Peyer's patch (tissue), 4 donors: Measurements from ENCODE around the gene RCSD1.

ENCODE experiments used
- POLR2A ChIP-seq, 2 donors: fragments of 450-650 bp; IDR thresholded peaks; one replicate each; pipeline ENCODE4 v1.5.1; 2017; ENCODE audit warnings: antibody characterized with exemption in 2 of 2, mild to moderate bottlenecking in 2 of 2, moderate library complexity in 2 of 2
- TF ChIP-seq, protein P1 (sequence below), 6 experiments: fragments of 450-650 bp in 4 of 6; fragments of 200-600 bp in 2 of 6; sonication (generic) in 1 of 6; IDR thresholded peaks; one replicate each; pipeline ENCODE4 v1.5.1; 2017 to 2019; ENCODE audit warnings: antibody characterized with exemption in 6 of 6, mild to moderate bottlenecking in 3 of 6, moderate library complexity in 1 of 6

DNA sequence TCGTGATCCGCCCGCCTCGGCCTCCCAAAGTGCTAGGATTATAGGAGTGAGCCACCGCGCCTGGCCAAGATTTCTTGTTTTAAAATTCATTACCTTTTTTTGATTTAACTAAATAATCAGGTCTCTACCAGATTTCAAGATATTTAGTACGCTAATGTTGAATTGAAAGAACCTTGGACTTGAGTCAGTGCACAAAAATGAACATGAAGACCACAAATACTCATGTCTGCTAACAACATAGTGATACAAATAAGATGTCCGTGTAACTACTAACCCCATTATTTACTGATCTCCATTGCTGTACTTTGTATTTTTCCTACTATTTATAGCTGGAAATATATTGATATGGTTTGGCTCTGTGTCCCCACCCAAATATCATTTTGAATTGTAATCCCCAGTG, 108.1 kb downstream of the RCSD1 start:
- TF ChIP-seq, protein P1, sequence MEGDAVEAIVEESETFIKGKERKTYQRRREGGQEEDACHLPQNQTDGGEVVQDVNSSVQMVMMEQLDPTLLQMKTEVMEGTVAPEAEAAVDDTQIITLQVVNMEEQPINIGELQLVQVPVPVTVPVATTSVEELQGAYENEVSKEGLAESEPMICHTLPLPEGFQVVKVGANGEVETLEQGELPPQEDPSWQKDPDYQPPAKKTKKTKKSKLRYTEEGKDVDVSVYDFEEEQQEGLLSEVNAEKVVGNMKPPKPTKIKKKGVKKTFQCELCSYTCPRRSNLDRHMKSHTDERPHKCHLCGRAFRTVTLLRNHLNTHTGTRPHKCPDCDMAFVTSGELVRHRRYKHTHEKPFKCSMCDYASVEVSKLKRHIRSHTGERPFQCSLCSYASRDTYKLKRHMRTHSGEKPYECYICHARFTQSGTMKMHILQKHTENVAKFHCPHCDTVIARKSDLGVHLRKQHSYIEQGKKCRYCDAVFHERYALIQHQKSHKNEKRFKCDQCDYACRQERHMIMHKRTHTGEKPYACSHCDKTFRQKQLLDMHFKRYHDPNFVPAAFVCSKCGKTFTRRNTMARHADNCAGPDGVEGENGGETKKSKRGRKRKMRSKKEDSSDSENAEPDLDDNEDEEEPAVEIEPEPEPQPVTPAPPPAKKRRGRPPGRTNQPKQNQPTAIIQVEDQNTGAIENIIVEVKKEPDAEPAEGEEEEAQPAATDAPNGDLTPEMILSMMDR (IDR thresholded peaks at IDR 0.05): no peak
- no peak for TF ChIP-seq POLR2A (IDR thresholded peaks at IDR 0.05)
